ENCODE data around the gene RECQL.

DNA sequence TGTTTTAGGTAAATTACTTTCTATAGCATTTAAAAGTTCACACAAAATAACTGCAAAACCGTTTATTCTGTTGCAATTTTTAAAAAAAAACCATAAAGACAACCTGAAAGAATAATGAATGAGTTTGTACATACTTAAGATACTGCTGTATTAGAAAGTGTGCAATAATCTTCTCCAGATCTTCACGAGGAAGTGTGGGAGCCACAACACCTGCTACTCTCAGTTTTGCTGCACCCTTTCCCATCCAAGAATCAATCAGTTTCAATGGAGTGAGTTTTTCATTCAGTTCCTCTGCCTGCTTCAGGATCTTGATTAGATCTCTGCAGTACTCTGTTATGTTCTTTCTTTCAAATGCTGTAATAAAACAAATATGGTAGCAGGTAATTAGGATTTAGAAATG lies 30.1 kb downstream of the RECQL start:
- TF ChIP-seq, protein P1, sequence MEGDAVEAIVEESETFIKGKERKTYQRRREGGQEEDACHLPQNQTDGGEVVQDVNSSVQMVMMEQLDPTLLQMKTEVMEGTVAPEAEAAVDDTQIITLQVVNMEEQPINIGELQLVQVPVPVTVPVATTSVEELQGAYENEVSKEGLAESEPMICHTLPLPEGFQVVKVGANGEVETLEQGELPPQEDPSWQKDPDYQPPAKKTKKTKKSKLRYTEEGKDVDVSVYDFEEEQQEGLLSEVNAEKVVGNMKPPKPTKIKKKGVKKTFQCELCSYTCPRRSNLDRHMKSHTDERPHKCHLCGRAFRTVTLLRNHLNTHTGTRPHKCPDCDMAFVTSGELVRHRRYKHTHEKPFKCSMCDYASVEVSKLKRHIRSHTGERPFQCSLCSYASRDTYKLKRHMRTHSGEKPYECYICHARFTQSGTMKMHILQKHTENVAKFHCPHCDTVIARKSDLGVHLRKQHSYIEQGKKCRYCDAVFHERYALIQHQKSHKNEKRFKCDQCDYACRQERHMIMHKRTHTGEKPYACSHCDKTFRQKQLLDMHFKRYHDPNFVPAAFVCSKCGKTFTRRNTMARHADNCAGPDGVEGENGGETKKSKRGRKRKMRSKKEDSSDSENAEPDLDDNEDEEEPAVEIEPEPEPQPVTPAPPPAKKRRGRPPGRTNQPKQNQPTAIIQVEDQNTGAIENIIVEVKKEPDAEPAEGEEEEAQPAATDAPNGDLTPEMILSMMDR (IDR thresholded peaks at IDR 0.05): no peak
- TF ChIP-seq POLR2A (IDR thresholded peaks at IDR 0.05): no peak

Data from tibial nerve (tissue), 3 donors.